Ovary (tissue), 3 donors: Measurements from ENCODE around the gene CELF2.

Experiments
- CTCF ChIP-seq, 3 donors: fragments of 450-650 bp in 2 of 3; fragments of 200-600 bp in 1 of 3; IDR thresholded peaks; one replicate each; pipeline versions ENCODE4 v1.5.1 to v1.8.0; 2016 to 2022; ENCODE audit warnings: antibody characterized with exemption in 3 of 3, mild to moderate bottlenecking in 1 of 3
- EP300 ChIP-seq: sonication (generic); formaldehyde crosslinking; IDR thresholded peaks from one replicate; pipeline ENCODE4 v1.6.1; 2017; ENCODE audit warnings: antibody characterized with exemption
- donor health status: DM: no; HTN: no; CAD: no.

DNA sequence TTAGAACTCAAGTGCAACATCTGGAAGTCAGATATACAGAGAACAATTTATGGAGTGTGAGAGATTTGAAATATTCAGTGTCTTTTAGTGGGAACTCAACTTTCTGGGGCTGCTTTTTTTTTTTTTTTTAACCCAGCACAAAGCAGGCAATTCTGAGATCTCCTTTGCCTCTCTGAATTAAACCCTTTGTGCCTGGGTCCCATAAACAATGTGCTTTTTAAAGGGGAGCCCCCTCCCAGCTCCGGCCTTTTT is 146.8 kb downstream of the CELF2 start:
- no peak for TF ChIP-seq CTCF (IDR thresholded peaks at IDR 0.05)
- TF ChIP-seq EP300: no peak
